Measurements from ENCODE around the gene TMX2. TPM values are rescaled to one million over a fixed set of nuclear protein-coding genes. Genes with fewer than 3 reads are reported as not detected.
A peak's percentile ranks its signal among the peaks of the same experiment; 100 is the strongest.

Gene TMX2
- total and polyA plus RNA-seq, 10 of the 15 experiments (the other 5 are each of a cell fraction or from before 2014, with no cell fraction given), result 64.3 to 134 (median 91.6) TPM

DNA sequence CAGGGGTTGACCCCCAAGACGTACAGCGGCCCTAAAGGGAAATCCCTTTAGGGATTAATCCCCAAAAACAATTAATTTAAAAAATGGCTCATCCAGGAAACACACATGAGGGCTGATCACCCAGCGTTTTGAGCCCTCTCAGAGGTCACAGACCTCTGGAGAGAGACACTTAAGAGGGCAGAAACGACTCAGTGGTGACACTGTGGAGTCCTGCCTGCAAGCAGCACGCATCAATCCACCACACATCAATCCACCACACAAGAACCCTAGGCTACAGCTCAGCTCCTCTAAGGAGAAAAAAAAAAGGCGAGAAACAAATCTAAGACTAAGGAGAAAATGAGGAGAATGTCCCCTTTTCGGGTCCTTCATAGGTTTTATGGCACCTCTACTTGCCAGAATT lies 16.4 kb downstream of the TMX2 start:
- peaks cover 46% of the 10 kb centered on the region for H3K79me2 ChIP-seq (ENCODE audit: control insufficient read depth, insufficient read depth, low read length)
- peak overlapping the region; percentile 6 for H3K27ac ChIP-seq (ENCODE audit: control insufficient read depth, insufficient read depth)
- intact Hi-C loops (cut with micrococcal nuclease; ENCODE audit: unreplicated experiment) (no loop called here), in situ Hi-C loops (cut with MboI) (no loop called here)
- whole genome bisulfite sequencing (ENCODE audit: insufficient coverage, insufficient replicate concordance, low lambda C conversion rate, missing lambda C conversion rate), result 25% methylated on average over 7 of the region's 7 CpGs
- no peak overlapping the region for H2AFZ ChIP-seq (ENCODE audit: control insufficient read depth, low read depth, low read length)
- 0 out of 2 replicates have a peak, but pooled peaks cover 6% of the 10 kb centered on the region for H3K4me1 ChIP-seq (ENCODE audit: control insufficient read depth, insufficient read depth, low read length)
- H3K27me3 ChIP-seq (replicated peaks in 1 of 2; ENCODE audit: control insufficient read depth in 2 of 2, insufficient read depth in 2 of 2, low read length in 1 of 2), result no peaks in the 10 kb centered on the region
- BruUV-seq (replicated peaks), result no TSS peak
- DNase-seq (ENCODE audit: low read depth, low spot score) (no peak), ATAC-seq (peak; percentile 72), FAIRE-seq (no peak)
- H3K9ac ChIP-seq (ENCODE audit: control insufficient read depth, insufficient read depth, low read length), result no peak overlapping the region
- H3K4me2 ChIP-seq (ENCODE audit: control insufficient read depth, insufficient read depth), result 0 out of 2 replicates have a peak overlapping the region, but pooled peaks have one; percentile 35
- CTCF ChIA-PET, result interaction anchor here (1.3 to 2.5 kb wide), 4 partner anchors 15 to 72 kb away, joined by 4 to 11 read pairs (median 4); partner anchors contain the start of gene CTNND1
- TF ChIP-seq MTA3 (IDR thresholded peaks at IDR 0.05; ENCODE audit: borderline replicate concordance, low read length), result no peak
- TF ChIP-seq YBX1 (IDR thresholded peaks at IDR 0.05), result no peak
- TF ChIP-seq TBL1XR1 (IDR thresholded peaks at IDR 0.05; ENCODE audit: low read depth, low read length), result no peak
- no peak for TF ChIP-seq WRNIP1 (IDR thresholded peaks at IDR 0.05; ENCODE audit: borderline replicate concordance, low read depth, low read length)
- TF ChIP-seq, protein P1, sequence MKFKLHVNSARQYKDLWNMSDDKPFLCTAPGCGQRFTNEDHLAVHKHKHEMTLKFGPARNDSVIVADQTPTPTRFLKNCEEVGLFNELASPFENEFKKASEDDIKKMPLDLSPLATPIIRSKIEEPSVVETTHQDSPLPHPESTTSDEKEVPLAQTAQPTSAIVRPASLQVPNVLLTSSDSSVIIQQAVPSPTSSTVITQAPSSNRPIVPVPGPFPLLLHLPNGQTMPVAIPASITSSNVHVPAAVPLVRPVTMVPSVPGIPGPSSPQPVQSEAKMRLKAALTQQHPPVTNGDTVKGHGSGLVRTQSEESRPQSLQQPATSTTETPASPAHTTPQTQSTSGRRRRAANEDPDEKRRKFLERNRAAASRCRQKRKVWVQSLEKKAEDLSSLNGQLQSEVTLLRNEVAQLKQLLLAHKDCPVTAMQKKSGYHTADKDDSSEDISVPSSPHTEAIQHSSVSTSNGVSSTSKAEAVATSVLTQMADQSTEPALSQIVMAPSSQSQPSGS (IDR thresholded peaks at IDR 0.05; ENCODE audit: low read length), result no peak
- no peak for TF ChIP-seq CREB1 (IDR thresholded peaks at IDR 0.05; ENCODE audit: low read depth)
- TF ChIP-seq, protein P2, sequence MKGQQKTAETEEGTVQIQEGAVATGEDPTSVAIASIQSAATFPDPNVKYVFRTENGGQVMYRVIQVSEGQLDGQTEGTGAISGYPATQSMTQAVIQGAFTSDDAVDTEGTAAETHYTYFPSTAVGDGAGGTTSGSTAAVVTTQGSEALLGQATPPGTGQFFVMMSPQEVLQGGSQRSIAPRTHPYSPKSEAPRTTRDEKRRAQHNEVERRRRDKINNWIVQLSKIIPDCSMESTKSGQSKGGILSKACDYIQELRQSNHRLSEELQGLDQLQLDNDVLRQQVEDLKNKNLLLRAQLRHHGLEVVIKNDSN (IDR thresholded peaks at IDR 0.05; ENCODE audit: borderline replicate concordance, extremely low read length, insufficient read depth, low read depth, low read length), result no peak
- TF ChIP-seq CHD1 (IDR thresholded peaks at IDR 0.05; ENCODE audit: low read depth, low read length), result no peak
- TF ChIP-seq SREBF1 (IDR thresholded peaks at IDR 0.05; ENCODE audit: low read length), result no peak
- TF ChIP-seq KAT2A (conservative IDR thresholded peaks at IDR 0.05; ENCODE audit: control insufficient read depth, low read depth, low read length), result no peak
- TF ChIP-seq STAT1 (conservative IDR thresholded peaks at IDR 0.05), result no peak
- no peak for TF ChIP-seq BHLHE40 (IDR thresholded peaks at IDR 0.05; ENCODE audit: borderline replicate concordance in 1 of 2, low read depth in 2 of 2, low read length in 1 of 2)
- no peak for TF ChIP-seq POLR2A (IDR thresholded peaks at IDR 0.05; ENCODE audit: low read depth, low read length)
- TF ChIP-seq NBN (IDR thresholded peaks at IDR 0.05), result no peak
- H3K4me3 ChIP-seq, result no peak overlapping the region
- H4K20me1 ChIP-seq (ENCODE audit: control insufficient read depth, insufficient read depth), result no peaks in the 10 kb centered on the region
- POLR2A ChIA-PET, result interaction anchor here (0.5 to 1.1 kb wide), 4 partner anchors 12 to 847 kb away, joined by 3 read pairs; partner anchors contain the start of genes LPXN and SELENOH
- H3K36me3 ChIP-seq (ENCODE audit: control insufficient read depth in 2 of 2, insufficient read depth in 2 of 2, low read length in 1 of 2), result peaks cover 0 to 1% of the 10 kb centered on the region in 2 experiments; a peak in 1 of 4 replicates
- SMC1A ChIA-PET (ENCODE audit: uncharacterized antibody, unreplicated experiment), result interaction anchor here (0.9 to 3.7 kb wide), 5 partner anchors 14 to 72 kb away, joined by 3 to 19 read pairs (median 4); no protein-coding TSS in a partner anchor
- H3K9me3 ChIP-seq (replicated peaks; ENCODE audit: control insufficient read depth, insufficient read depth, low read length), result no peaks in the 10 kb centered on the region
- RAD21 ChIA-PET (ENCODE audit: unreplicated experiment), result interaction anchor here (0.6 to 1.4 kb wide), 4 partner anchors 22 to 375 kb away, joined by 3 to 7 read pairs (median 4); partner anchors contain the start of gene BTBD18
